HK-2 (cell line): Measurements from ENCODE around the gene PCDHGB3.
"Not testable (repeated sequence)": the region's sequence is repeated elsewhere in the genome, so short reads cannot be mapped to it uniquely, and the experiment has no call there.

Source experiments
- DNase-seq: peaks from one replicate; pipeline ENCODE4 v3.0.0-alpha.2; 2018; ENCODE audit not compliant: unreplicated experiment

The PCDHGB3 gene

GRCh38 chr5:141392429-141393198 lies 22.6 kb downstream of the PCDHGB3 start, which contains the start of gene PCDHGA8:
PCDHGA8 (plus strand) TSS chr5:141392633; CDS start chr5:141392814, 181 bp downstream.
- DNase-seq, result no peak

- no peak for DNase-seq
Observed at GRCh38 chr5:141393267-141393666, 23.2 kb downstream of the PCDHGB3 start.

- not testable (repeated sequence) for DNase-seq
Observed at GRCh38 chr5:141394401-141395187, 24.6 kb downstream of the PCDHGB3 start.

GRCh38 chr5:141397756-141398551 lies 27.9 kb downstream of the PCDHGB3 start, which contains the start of gene PCDHGB5:
PCDHGB5 (plus strand) TSS chr5:141397947; CDS start chr5:141398128, 181 bp downstream.
- peak; percentile 12 for DNase-seq

GRCh38 chr5:141398608-141399007 lies 28.6 kb downstream of the PCDHGB3 start:
- no peak for DNase-seq

GRCh38 chr5:141399555-141400258 lies 29.7 kb downstream of the PCDHGB3 start:
- no peak for DNase-seq

GRCh38 chr5:141402553-141403243 lies 32.7 kb downstream of the PCDHGB3 start, which contains the start of gene PCDHGA9:
PCDHGA9 (plus strand) TSS chr5:141402778; CDS start chr5:141402953, 175 bp downstream.
- no peak for DNase-seq

GRCh38 chr5:141403387-141403786 lies 33.3 kb downstream of the PCDHGB3 start:
- DNase-seq, result no peak

GRCh38 chr5:141407790-141408505 lies 37.9 kb downstream of the PCDHGB3 start, which contains the start of gene PCDHGB6:
PCDHGB6 (plus strand) TSS chr5:141408021; CDS start chr5:141408203, 182 bp downstream.
- DNase-seq, result not testable (repeated sequence)

GRCh38 chr5:141409598-141410306 lies 39.7 kb downstream of the PCDHGB3 start:
- DNase-seq, result no peak

- no peak for DNase-seq
Observed at GRCh38 chr5:141411575-141411974, 41.5 kb downstream of the PCDHGB3 start.

- no peak for DNase-seq
Observed at GRCh38 chr5:141412854-141413539, 43.0 kb downstream of the PCDHGB3 start, which contains the start of gene PCDHGA10. PCDHGA10 (plus strand) TSS chr5:141412987; CDS start chr5:141413176, 189 bp downstream.

GRCh38 chr5:141413540-141414069 lies 43.6 kb downstream of the PCDHGB3 start:
- DNase-seq, result no peak

- not testable (repeated sequence) for DNase-seq
Observed at GRCh38 chr5:141414548-141415274, 44.7 kb downstream of the PCDHGB3 start.

- DNase-seq, result not testable (repeated sequence)
Observed at GRCh38 chr5:141415275-141415618, 45.2 kb downstream of the PCDHGB3 start.

- not testable (repeated sequence) for DNase-seq
Observed at GRCh38 chr5:141417494-141418172, 47.6 kb downstream of the PCDHGB3 start, which contains the start of gene PCDHGB7. PCDHGB7 (plus strand) TSS chr5:141417677; CDS start chr5:141417860, 183 bp downstream.
